HG02588 (cell line): ENCODE results near the gene OSBPL5.

ENCODE experiments used
- ATAC-seq: cut with Tn5 transposase; IDR thresholded peaks from one replicate; pipeline ENCODE4 v1.9.1; 2021; ENCODE audit warnings: mild to moderate bottlenecking, moderate library complexity; ENCODE audit not compliant: unreplicated experiment

OSBPL5 gene

DNA sequence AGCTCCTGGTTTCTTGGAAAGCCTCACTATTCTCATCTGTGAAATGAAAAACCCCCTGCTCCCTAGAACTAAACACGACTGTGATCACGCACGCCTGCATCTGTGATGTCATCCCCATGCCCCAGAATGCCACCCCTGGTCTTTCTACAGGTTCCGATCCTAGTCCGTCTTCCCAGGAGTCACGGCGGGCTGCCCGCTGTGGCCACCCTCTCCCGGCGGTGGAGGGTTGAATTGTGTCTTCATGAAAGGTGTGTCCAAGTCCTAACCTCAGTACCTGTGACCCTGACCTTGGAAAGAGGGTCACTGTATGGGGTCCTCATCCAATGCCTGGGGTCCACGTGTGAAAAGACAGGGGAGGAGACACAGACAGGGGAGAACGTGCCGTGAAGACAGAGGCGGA lies 14.4 kb downstream of the OSBPL5 start:
- no peak for ATAC-seq

DNA sequence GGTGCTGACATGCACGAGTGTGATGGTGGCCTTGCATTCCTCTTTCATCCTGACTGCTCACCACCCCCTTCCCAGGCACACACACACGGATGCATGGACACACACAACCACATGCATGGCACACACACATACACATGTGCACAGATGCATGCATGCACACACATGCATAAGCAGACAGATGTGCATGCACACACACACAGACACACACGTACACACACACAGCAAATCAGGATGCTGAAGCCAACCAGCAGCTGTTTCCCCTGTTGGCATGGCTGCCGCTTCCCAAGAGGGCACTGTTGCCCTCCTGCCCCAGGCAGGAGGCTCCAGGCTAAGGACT lies 15.3 kb downstream of the OSBPL5 start:
- no peak for ATAC-seq

DNA sequence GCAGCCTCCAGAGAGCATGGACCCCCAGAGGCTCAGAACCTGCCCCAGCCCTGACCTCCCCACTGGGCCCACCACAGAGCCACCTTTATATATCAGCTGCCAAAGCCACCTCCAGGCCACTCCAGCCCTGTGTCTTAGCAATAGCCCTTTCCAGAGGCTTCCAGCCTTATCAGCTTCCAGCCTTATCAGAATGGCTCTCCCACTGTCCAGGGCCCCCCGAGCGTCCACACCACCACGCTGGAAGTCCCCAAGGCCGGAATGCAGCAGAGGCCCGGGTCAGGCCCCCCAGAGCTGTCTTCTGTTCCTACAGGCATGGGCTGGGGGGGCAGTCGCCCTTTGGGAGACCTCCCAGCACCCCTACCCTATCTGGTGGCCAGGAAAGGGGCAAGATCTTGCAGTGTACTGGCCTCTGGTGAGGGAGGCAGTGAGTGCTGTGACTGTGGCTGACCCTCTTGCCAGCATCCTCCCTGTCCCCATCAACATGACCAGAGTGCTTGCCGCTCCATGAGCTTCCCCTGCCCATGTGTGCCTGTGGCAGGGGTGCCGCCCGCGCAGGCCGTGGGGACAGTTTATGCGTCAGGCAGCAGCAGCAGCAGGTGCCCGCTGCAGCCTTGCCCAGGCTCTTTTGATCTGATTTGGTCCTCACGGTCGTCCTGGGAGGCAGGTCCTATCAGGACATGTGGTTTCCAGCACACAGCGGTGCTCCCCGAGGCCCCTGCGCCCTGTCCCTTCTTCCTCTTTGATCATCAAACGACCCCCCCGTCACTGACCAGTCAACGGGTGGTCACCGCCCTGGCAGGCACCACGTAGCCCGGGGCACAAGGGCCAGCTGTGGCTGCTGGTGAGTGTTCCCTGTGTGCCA lies 15.9 kb downstream of the OSBPL5 start:
- no peak for ATAC-seq

DNA sequence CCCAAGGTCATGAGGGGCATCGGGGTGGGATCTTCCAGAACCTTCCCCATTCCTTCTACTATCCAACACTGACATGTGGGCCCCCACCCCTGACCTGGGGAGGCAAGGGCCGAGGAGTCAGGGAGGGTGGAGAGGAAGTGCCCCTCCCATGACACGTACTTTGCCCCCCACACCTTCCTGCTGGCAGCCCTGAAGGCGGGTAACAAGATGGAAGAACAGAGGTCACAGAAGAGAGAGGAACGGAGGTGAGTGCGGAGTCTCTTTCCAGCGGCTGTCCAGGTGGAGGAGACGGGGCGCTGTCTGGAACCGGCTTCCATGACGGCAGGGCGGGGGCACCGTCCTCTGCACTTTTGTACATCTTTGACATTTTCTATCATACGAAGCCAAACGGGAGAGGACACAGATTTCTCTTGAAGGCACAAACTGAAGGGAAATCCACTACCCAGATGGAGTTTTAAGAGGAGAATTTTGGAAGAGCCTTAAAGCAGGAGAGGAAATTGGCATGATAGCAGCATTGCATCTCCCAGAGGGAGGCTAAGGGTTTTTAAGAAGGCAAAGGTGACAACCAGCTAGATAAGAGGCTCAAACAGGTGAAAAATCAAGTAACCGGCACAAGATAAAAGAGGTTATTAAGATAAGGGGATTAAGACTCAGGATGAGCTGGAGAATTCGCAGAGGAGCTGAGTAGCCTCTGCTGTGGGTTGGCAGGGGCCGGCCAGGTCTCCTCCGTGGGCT lies 16.7 kb downstream of the OSBPL5 start:
- ATAC-seq = no peak

DNA sequence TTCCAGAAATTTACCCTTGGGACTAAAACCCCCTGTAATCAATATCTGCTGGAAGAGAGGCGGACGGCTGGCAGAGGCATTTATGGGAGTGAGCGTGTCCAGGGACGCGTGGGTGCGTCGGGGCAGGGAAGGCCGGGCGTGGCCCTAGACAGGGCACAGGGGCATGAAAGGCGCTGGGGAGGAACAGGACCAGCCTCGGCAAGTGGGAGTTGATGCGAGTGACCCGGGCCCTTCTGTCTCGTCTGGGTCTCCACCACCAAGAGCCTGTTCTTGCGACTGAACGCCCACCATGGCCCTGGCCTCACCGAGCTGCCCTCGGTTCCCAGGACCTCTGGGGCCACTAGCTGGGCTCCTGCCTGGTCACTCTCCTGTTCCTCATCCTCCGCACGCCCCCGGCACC lies 17.5 kb downstream of the OSBPL5 start:
- ATAC-seq = no peak

DNA sequence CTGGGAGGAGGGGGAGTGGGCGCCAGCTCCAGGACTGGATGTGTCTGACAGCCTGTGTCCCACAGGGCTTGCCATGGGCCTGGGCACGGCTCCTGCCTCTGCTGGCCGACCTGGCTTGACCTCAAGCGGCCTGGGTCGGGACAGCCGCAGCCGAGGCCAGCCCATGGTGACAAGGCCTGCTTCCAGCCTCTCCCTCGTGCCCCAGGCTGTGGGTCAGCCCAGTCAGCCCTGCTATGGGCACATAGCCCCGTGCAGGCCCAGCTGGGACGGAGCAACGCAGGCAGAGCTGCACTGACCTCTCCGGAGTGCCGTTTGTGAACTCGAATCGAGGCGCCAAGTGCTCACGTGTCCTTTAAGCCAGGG lies 17.9 kb downstream of the OSBPL5 start:
- ATAC-seq = no peak

DNA sequence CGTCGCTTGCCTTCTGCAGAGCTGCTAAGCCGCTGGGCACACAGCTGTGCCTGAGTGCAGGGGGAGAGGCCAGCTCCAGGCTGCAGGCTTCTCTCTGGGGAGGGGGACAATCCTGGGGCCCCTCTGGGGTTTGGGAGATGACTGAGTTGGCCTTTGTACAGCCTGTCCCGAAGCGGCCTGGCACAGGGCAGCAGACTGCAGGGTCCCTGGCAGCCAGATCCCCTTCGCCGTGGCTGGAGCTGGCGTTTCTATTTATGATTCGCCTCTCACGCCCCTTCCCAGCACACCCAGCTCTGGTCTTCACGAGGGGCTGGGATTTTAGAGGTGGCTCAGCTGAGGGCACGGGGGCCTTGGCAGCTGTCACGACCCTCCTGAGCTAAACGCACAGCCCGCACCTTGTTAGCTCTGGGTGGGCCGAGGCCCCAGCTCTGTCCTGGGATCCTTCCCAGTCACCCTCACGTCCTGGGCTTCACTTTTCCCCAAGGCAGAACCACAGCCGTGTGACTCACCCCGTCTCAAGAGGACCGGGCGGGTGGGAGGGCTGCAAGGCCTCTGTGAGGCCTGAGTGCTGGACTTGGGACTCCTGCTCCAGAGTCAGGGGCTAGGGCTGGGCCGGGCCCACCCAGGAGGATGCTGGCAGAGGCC lies 18.4 kb downstream of the OSBPL5 start:
- ATAC-seq = no peak

DNA sequence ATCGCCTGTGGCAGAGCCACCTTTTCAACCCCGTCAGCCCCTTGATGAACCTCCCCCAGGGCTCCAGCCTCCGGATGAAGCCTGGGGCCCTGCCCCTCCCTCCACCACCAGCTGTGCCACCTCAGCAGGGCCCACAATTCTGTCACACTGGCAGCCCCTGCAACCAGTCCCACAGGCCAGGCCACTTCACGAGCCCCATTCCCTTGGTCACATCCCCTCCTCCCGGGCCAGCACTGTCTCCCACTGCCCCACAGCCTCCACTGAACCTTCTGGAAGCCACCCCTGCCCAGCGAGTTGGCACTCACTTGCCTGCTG lies 19.9 kb downstream of the OSBPL5 start:
- no peak for ATAC-seq

DNA sequence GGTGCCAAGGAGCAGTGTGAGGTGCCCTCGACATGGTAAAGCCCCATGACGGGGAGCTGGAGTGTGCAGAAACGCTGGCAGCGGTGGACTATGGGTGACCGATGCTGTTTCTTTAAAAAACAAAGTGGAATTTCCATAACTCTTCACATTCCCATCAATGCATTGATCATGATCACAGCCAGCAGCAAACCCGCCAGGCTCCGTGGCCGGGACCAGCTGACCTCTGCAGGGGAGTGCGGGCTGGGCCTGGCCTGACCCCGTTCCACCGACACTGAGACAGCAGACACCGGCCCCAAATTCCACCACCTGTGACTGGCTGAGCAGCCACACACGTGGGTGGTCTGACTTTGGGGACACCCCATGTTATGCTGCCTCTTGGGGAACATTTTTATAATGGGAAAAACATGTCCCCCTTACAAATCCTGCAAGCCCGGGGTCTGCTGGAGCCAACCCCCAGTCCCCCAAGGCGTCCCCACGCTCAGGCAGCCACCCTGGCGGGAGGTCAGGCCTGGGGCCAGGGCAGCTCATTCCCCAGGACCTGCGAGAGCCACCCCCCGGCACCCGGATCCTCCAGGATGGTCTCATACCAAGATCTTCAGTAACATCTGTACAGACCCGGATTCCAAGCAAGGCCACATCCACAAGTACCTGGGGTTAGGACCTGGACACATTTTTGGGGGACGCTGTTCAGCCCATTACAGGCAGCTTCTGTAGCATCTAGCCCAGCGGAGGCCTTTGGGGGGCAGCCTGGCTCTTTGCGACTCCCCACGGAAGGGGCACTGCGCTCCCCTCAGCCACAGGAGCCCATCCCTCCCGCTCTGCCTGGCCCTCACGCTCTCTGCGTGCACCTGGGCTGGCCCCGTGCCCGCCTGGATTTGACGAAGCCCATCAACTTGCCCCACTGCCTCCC lies 20.6 kb downstream of the OSBPL5 start:
- no peak for ATAC-seq

DNA sequence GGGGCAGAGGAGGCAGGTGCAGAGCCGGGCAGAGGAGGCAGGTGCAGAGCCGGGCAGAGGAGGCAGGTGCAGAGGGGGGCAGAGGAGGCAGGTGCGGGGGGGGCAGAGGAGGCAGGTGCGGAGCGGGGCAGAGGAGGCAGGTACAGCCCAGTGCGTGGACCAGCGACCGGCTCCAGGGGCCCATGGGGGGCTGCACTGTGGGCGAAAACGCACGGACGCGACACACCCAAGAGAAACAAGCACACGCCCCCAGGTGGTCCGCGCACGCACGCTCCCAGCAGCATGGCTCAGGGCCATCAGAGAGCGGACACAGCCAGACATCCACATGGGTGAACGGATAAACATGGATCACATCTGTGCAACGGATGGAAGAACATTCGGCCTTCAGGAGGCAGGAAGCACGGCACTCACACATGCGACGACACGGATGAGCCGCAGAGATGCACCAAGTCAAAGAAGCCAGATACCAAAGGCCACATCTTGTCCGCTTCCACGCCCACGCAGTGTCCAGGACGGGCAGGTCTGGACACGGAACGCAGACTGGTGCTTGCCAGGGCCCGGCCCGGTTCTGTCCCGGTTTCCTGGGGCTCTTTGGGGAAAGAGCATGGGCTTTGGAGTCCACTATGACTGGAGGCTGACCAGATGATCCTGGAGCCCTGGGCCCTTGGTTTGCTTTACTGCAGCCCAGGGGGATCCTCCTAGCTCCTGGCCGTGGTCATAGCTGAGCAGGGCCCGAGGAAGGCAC lies 21.8 kb downstream of the OSBPL5 start:
- ATAC-seq = no peak

DNA sequence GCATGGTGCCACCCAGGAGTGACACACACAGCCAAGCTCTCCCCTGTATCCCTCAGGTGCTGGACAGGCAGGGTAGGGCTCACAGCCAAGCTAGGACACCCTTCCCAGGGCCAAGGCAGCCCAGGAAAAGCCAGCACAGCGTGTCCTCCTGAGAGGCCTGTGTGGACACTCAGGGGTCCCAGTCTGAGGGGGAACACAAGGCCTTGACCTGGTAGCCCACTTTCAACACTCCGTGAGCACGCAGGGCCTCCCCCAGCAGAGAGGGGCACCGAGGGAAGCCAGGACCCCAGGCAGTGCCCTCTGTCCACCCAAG lies 24.9 kb downstream of the OSBPL5 start:
- no peak for ATAC-seq

DNA sequence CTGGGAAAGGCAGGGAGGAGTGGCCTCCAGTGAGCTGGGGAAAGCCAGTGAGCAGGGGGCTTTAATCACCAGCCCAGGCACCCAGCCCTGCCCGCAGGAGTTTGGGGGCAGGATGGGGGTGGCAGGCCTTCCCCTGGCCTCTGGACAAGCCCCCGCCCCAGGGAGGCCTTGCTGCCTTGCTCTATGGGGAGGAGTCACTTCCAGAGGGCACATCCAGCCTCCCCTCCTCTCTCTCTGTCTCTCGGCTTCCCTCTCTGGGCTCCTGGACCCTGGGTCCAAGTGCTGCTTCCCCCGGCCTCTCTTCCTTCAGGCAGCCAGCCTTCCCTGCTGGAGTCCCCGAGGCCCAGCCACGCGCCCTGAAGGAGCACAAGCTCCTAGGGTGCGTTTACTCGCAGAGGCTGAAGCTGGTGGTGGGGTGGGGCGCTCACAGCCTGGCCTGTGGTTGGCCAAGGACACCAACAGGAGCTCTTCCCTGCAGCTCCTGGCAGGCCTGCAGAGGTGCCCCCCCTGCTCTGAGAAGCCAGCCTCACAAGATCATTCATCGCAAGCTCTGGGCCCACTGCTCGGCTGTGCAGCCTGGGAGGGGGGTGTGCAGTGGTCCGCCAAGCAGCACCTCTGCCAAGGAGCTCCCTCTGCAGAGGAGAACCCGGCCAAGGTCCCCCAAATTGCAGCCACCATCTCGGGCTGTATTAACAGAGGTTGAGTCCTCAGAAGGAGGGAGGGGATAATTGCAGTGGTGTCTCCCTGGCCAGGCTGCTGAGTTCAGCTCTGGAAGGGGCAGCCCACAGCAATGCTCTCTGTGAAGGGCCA lies 25.4 kb downstream of the OSBPL5 start:
- no peak for ATAC-seq

DNA sequence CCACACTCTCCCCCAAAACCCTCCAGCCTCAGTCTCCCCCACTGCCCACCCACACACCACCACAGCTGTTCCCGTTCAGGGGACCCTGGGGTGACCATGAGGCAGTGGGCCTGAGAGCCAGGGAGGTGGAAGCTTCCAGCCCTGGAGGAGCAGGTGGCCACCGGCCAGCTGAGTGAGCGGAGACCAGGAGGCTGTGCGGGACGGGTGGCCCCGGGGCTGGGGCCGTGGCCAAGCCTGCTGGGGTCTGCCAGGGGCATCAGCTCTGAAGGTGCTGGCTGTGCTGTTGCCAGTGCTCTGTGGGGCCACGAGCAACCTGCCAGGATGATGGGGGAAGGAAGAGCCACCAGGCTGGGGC lies 26.0 kb downstream of the OSBPL5 start:
- no peak for ATAC-seq

DNA sequence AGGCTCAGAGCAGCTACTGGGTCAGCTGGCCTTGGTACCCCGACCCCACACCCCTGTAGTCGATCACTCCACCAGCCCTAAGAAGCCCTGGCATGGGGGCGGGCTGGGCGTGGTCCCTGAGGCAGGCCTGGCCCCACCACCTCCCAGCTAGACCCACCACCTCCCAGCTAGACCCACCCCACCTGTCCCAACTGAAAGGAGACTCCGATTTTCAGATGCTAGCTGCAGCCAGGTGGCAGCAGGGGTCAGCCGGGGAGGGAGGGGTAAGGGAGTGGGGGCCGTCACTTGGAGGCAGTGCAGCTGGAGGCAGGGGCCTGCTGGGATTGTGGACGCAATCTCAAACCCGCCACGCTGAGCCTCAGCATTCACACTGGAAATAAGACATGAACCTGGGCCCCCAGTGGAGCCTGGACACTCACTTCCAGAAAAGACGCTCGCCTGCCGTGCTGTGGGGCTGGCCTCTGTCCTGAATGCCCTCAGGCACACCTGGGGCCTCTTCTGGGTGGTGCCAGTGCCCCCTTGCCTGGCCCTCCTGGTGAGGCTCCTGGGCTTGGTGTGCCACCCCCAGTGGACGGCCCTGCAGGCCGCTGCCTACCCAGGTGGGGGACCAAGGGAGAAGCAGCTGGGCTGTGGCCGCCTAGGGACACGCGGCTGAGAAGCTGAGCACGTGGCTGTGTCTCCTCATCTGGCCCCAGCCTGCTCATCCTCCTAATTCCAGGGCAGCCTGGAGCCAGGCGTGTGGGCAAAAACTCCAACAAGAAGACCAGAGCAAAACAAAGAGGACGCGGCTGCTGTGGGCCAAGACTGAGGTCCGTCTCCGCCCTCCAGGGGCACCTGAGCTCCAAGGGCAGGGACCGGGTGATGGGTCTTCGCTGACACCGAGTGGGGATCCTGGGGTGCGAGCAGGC lies 26.7 kb downstream of the OSBPL5 start:
- ATAC-seq = no peak

DNA sequence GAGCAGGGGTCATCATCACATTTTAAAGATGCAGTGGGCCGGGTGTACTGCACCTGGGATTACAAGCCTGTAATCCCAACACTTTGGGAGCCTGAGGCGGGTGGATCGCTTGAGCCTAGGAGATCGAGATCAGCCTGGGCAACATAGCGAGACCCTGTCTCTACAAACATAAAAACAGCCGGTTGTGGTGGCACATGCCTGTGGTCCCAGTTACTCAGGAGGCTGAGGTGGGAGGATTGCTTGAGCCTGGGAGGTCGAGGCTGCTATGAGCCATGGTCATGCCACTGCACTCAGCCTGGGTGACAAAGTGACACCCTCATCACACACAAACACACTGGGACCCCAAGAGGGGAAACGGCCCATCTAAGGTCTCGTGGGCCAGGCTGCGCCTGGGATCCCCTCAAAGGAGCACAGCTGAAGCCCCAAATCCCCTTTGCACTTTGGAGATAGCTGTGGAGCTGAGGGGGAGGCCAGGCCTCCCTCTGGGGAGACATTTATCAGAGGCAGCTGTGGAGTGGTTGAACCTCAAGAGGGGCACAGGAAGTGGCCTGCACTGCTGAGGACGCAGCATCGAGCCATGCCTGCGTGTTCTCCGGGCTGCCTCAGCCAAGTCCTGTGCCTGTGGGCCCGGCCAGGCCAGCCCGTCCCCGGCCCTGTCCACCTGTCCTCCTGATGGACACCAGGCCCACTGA lies 27.5 kb downstream of the OSBPL5 start:
- no peak for ATAC-seq

DNA sequence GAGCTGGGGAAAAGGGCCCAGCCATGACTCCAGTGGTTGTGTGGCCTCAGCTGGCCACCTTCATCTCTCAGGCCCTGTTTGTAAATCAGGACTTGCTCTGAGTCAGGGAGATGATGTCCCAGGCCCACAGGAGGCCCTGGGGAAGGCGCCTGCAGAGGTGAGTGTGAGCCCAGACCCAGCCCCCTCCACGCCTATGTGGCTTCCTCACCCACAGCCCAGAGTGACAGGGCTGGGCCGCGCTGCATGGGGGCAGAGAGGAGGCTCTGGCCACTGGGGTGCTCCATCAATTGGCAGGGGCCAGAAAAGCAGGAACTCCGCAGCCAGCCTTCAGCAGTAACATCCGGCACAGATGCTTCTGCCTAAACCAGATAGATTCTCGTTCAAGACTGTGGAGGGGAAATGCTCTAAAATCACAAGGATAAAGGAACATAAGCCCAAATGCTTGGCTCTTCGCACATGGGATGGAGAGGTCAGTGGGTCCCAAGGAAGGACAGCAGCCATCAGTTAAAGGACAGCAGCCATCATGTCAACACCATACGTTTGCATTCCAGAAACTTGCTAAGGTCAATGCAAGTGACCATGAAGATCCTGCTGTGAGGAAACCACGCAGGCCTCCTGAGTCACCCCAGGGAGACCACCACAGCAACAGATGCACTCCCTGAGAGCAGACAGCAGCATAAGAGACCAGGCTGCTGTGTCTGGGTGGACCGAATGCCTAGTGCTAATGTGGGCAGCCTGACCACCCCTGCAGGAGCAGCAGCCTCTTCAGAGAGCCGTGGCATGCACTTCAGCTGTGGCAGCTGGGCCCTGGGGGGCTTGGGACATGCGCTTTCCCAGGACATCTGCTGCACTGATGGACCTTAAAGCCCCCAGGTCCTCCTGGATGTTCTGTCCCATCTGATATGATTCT lies 28.3 kb downstream of the OSBPL5 start:
- ATAC-seq = no peak
